ENCODE measurements around the gene DNASE1L3. TPM values are rescaled to one million over a fixed set of nuclear protein-coding genes. Genes with fewer than 3 reads are reported as not detected.

Gene DNASE1L3
- total and polyA plus RNA-seq, 2 of the 8 experiments (the other 6 are each of a cell fraction or from before 2014, with no cell fraction given): not detected

- no peak for FAIRE-seq
- CTCF ChIA-PET (ENCODE audit: partially characterized antibody): no interaction called here
Observed at GRCh38 chr3:58256511-58256910, 45.7 kb upstream of the DNASE1L3 start.

More at GRCh38 chr3:58256511-58256910, 45.7 kb upstream of the DNASE1L3 start:
- no peak overlapping the region for H2BK12ac ChIP-seq (ENCODE audit: low read depth, low read length)
- H3K9ac ChIP-seq (replicated peaks in 1 of 4; ENCODE audit: extremely low read depth in 1 of 4, low read depth in 3 of 4, low read length in 3 of 4): no peak overlapping the region
- no peak overlapping the region for H3K14ac ChIP-seq (ENCODE audit: insufficient read length)
- H3K27ac ChIP-seq (ENCODE audit: low read depth, low read length): no peak overlapping the region
- H3K4me1 ChIP-seq (replicated peaks in 1 of 4; ENCODE audit: control insufficient read depth in 3 of 4, insufficient read depth in 4 of 4, low read length in 3 of 4): no peaks in the 10 kb centered on the region
- no peaks in the 10 kb centered on the region for H3K36me3 ChIP-seq (ENCODE audit: control insufficient read depth in 2 of 4, insufficient read depth in 4 of 4, low read length in 3 of 4)
- no peak overlapping the region for H4K91ac ChIP-seq (replicated peaks; ENCODE audit: insufficient read length, low read length)
- H3K4me3 ChIP-seq (ENCODE audit: extremely low read depth in 1 of 4, insufficient read depth in 2 of 4, low read depth in 3 of 4, low read length in 4 of 4): no peak overlapping the region
- H3K23me2 ChIP-seq (ENCODE audit: low read depth, low read length): peaks cover 2% of the 10 kb centered on the region; the same call in 1 of the 2 replicates
- POLR2A ChIA-PET (ENCODE audit: partially characterized antibody): no interaction called here
- no peak overlapping the region for H4K5ac ChIP-seq (ENCODE audit: insufficient read length, low read depth, low read length)
- H3K9me3 ChIP-seq (ENCODE audit: insufficient read depth in 2 of 2, low read depth in 1 of 2, low read length in 1 of 2): no peaks in the 10 kb centered on the region
- H3K56ac ChIP-seq (replicated peaks; ENCODE audit: insufficient read length, low read depth, low read length): no peak overlapping the region
- no peaks in the 10 kb centered on the region for H3K79me2 ChIP-seq (ENCODE audit: control insufficient read depth in 1 of 2, insufficient read depth in 2 of 2, low read length in 2 of 2)
- H2BK20ac ChIP-seq (ENCODE audit: low read length): no peak overlapping the region
- no peak overlapping the region for H2BK15ac ChIP-seq (ENCODE audit: low read length)
- H2BK120ac ChIP-seq (replicated peaks; ENCODE audit: low read depth, low read length): no peak overlapping the region
- WGBS, 2 experiments (ENCODE audit: extremely low coverage in 1 of 2, insufficient coverage in 1 of 2, insufficient read length in 1 of 2, insufficient replicate concordance in 2 of 2, low coverage in 1 of 2, low lambda C conversion rate in 2 of 2, missing lambda C conversion rate in 1 of 2): 89% methylated on average over 4 of the region's 4 CpGs; no CpG with 5 or more reads in 1 of the 2 experiments
- H3K18ac ChIP-seq (ENCODE audit: extremely low read depth, low read length): no peak overlapping the region
- H3K4me2 ChIP-seq (ENCODE audit: insufficient read depth in 1 of 2, low read depth in 2 of 2, low read length in 2 of 2): no peak overlapping the region
- no peak overlapping the region for H4K8ac ChIP-seq (ENCODE audit: extremely low read depth, insufficient read depth, low read length)
- no peak overlapping the region for H2AFZ ChIP-seq (ENCODE audit: low read length)
- no peak overlapping the region for H2AK5ac ChIP-seq (ENCODE audit: low read depth, low read length)
- no peak overlapping the region for H3K23ac ChIP-seq (ENCODE audit: insufficient read length)
- no peaks in the 10 kb centered on the region; the same call in 1 of the 2 replicates for H3K79me1 ChIP-seq (ENCODE audit: low read depth, low read length)
- no peaks in the 10 kb centered on the region for H3K27me3 ChIP-seq (replicated peaks in 1 of 4; ENCODE audit: control insufficient read depth in 3 of 4, extremely low read depth in 1 of 4, insufficient read depth in 3 of 4, low read length in 3 of 4)
- DNase-seq (ENCODE audit: low read depth in 1 of 2, low spot score in 2 of 2): no peak
- no peak overlapping the region for H3K4ac ChIP-seq (replicated peaks; ENCODE audit: insufficient read length, low read depth, low read length)
- no peak overlapping the region for H2BK5ac ChIP-seq (ENCODE audit: low read depth, low read length)
- H4K20me1 ChIP-seq (replicated peaks in 1 of 2; ENCODE audit: control insufficient read depth in 1 of 2, insufficient read depth in 2 of 2, low read length in 2 of 2): no peaks in the 10 kb centered on the region
- no peak for TF ChIP-seq ASH2L (IDR thresholded peaks at IDR 0.05; ENCODE audit: low read length)
- TF ChIP-seq TEAD4 (IDR thresholded peaks at IDR 0.05; ENCODE audit: low read depth, low read length): no peak
- TF ChIP-seq KDM4A (IDR thresholded peaks at IDR 0.05; ENCODE audit: low read depth, low read length, severe bottlenecking): no peak

Measured in H1 (cell line).